RWPE1 (cell line): Measurements from ENCODE around the gene HOXB4.

Experiments
- CTCF ChIA-PET: fragments of 350-600 bp; sonication (Branson Sonifier 250); formaldehyde crosslinking; extraction: SDS; loops from one replicate; lab custom pipeline; 2021; lab: Yijun Ruan, JAX
- POLR2A ChIA-PET: fragments of 400-600 bp; formaldehyde crosslinking; extraction: SDS; loops from one replicate; lab custom pipeline; 2020; ENCODE audit warnings: antibody characterized with exemption; ENCODE audit not compliant: low non-redundant PET; lab: Yijun Ruan, JAX
- DNase-seq: peaks from one replicate; pipeline ENCODE4 v3.0.0; 2012; ENCODE audit warnings: low spot score
- H3K27ac ChIP-seq: fragments of 450-650 bp; 2 replicates; pipeline ENCODE4 v1.5.1; 2017
- CTCF ChIP-seq: fragments of 450-650 bp; conservative IDR thresholded peaks from 2 replicates; pipeline ENCODE4 v1.5.1; 2017; ENCODE audit warnings: low read depth, mild to moderate bottlenecking

Gene HOXB4

GRCh38 chr17:48568499-48569239, 9.5 kb downstream of the HOXB4 start:
- no peak for DNase-seq
- ChIA-PET CTCF (no interaction called here), POLR2A (no interaction called here)
- no peak overlapping the region for H3K27ac ChIP-seq
- TF ChIP-seq CTCF: no peak

GRCh38 chr17:48567646-48568354, 10.3 kb downstream of the HOXB4 start:
- ChIA-PET CTCF (interaction anchor here (0.6 to 0.7 kb wide), 2 partner anchors 49 to 854 kb away, joined by 3 read pairs; no protein-coding TSS in a partner anchor), POLR2A (no interaction called here)
- TF ChIP-seq CTCF: no peak

GRCh38 chr17:48567209-48567608, 10.9 kb downstream of the HOXB4 start:
- ChIA-PET CTCF (interaction anchor here (0.6 to 0.7 kb wide), 2 partner anchors 49 to 855 kb away, joined by 3 read pairs; no protein-coding TSS in a partner anchor), POLR2A (no interaction called here)
- no peak for TF ChIP-seq CTCF

More at GRCh38 chr17:48567646-48568354, 10.3 kb downstream of the HOXB4 start:
- no peak for DNase-seq
- H3K27ac ChIP-seq: no peak overlapping the region

GRCh38 chr17:48566717-48567116, 11.4 kb downstream of the HOXB4 start:
- POLR2A ChIA-PET: no interaction called here
- CTCF ChIA-PET: no interaction called here
- DNase-seq: no peak
- no peak for TF ChIP-seq CTCF
- H3K27ac ChIP-seq: no peak overlapping the region

More at GRCh38 chr17:48567209-48567608, 10.9 kb downstream of the HOXB4 start:
- no peak overlapping the region for H3K27ac ChIP-seq
- DNase-seq: no peak

GRCh38 chr17:48565925-48566710, 12.0 kb downstream of the HOXB4 start:
- no peak overlapping the region for H3K27ac ChIP-seq
- TF ChIP-seq CTCF: no peak
- POLR2A ChIA-PET: no interaction called here
- no peak for DNase-seq
- CTCF ChIA-PET: interaction anchor here (0.7 kb wide), 1 partner anchor 249 kb away, joined by 3 read pairs; no protein-coding TSS in a partner anchor

- ChIA-PET CTCF (no interaction called here), POLR2A (no interaction called here)
- no peak for TF ChIP-seq CTCF
- DNase-seq: no peak
- no peak overlapping the region for H3K27ac ChIP-seq
Measured at GRCh38 chr17:48565022-48565554, 13.1 kb downstream of the HOXB4 start.
